ENCODE measurements around the gene CYP27C1. TPM values are rescaled to one million over a fixed set of nuclear protein-coding genes. Genes with fewer than 3 reads are reported as not detected.

Gene CYP27C1
- total and polyA plus RNA-seq, 2 of the 13 experiments (the other 11 are each of a cell fraction or from before 2014, with no cell fraction given): not detected

GRCh38 chr2:127196998-127197397 is 23.1 kb downstream of the CYP27C1 start (continued):
- TF ChIP-seq KDM2A (CRISPR knock-in tag; IDR thresholded peaks at IDR 0.05; ENCODE audit: borderline replicate concordance, low read depth) (no peak), ZKSCAN5 (CRISPR knock-in tag; IDR thresholded peaks at IDR 0.05) (no peak), DMAP1 (CRISPR knock-in tag; IDR thresholded peaks at IDR 0.05) (no peak), HNF4A (CRISPR knock-in tag; IDR thresholded peaks at IDR 0.05) (no peak), ZNF816 (CRISPR knock-in tag; IDR thresholded peaks at IDR 0.05; ENCODE audit: borderline replicate concordance) (no peak), ELF4 (CRISPR knock-in tag; IDR thresholded peaks at IDR 0.05; ENCODE audit: borderline replicate concordance) (no peak), KAT8 (CRISPR knock-in tag; IDR thresholded peaks at IDR 0.05) (0 out of 2 replicates have a peak, but pooled peaks have one; percentile 39), GABPA (IDR thresholded peaks at IDR 0.05; ENCODE audit: low read depth, low read length) (no peak), GABPA (CRISPR knock-in tag; IDR thresholded peaks at IDR 0.05; ENCODE audit: low read depth) (0 out of 2 replicates have a peak, but pooled peaks have one; percentile 13), LCORL (IDR thresholded peaks at IDR 0.05) (no peak), LCORL (CRISPR knock-in tag; IDR thresholded peaks at IDR 0.05) (no peak), ZNF207 (IDR thresholded peaks at IDR 0.05; ENCODE audit: borderline replicate concordance) (no peak), HMGXB4 (CRISPR knock-in tag; IDR thresholded peaks at IDR 0.05; ENCODE audit: borderline replicate concordance in 1 of 2, low read depth in 1 of 2) (peak in 1 of 2 experiments; percentile 40; a peak in 1 of 4 replicates), STAG1 (CRISPR knock-in tag; IDR thresholded peaks at IDR 0.05) (peak; percentile 92), ZNF337 (CRISPR knock-in tag; IDR thresholded peaks at IDR 0.05; ENCODE audit: borderline replicate concordance, low read depth) (no peak), GZF1 (CRISPR knock-in tag; IDR thresholded peaks at IDR 0.05) (no peak), SMAD3 (CRISPR knock-in tag; IDR thresholded peaks at IDR 0.05) (0 out of 2 replicates have a peak, but pooled peaks have one; percentile 35), KAT2B (IDR thresholded peaks at IDR 0.05; ENCODE audit: borderline replicate concordance, low read depth, low read length) (no peak), E2F1 (CRISPR knock-in tag; IDR thresholded peaks at IDR 0.05) (no peak), SP1 (IDR thresholded peaks at IDR 0.05) (no peak), SP1 (CRISPR knock-in tag; IDR thresholded peaks at IDR 0.05) (no peak), ATF4 (CRISPR knock-in tag; IDR thresholded peaks at IDR 0.05) (peak; percentile 52 to 55; a peak in 2 of 4 replicates), XRCC5 (optimal IDR thresholded peaks at IDR 0.05; ENCODE audit: low read length) (no peak), SMYD3 (CRISPR knock-in tag; IDR thresholded peaks at IDR 0.05) (peak; percentile 76; the same call in 1 of the 2 replicates), ZNF263 (CRISPR knock-in tag; IDR thresholded peaks at IDR 0.05) (no peak), ZNF891 (CRISPR knock-in tag; IDR thresholded peaks at IDR 0.05) (no peak), ZNF17 (CRISPR knock-in tag; IDR thresholded peaks at IDR 0.05) (no peak), RAD21 (CRISPR knock-in tag; IDR thresholded peaks at IDR 0.05) (peak; percentile 58), PTBP1 (IDR thresholded peaks at IDR 0.05; ENCODE audit: low read depth, low read length, poor library complexity, severe bottlenecking) (no peak)

All from HepG2 (cell line).